GM21529 (cell line): ENCODE measurements around the gene BDKRB1.
"Not testable (repeated sequence)": the region's sequence is repeated elsewhere in the genome, so short reads cannot be mapped to it uniquely, and the experiment has no call there.

Experiments used
- ATAC-seq: cut with Tn5 transposase; IDR thresholded peaks from one replicate; pipeline ENCODE4 v1.9.1; 2021; ENCODE audit not compliant: unreplicated experiment

The BDKRB1 gene

GRCh38 chr14:96232506-96232905 is 23.5 kb upstream of the BDKRB1 start:
- no peak for ATAC-seq

GRCh38 chr14:96233661-96234060 is 22.3 kb upstream of the BDKRB1 start:
- ATAC-seq = no peak

- ATAC-seq = no peak
Measured at GRCh38 chr14:96235426-96235825, 20.6 kb upstream of the BDKRB1 start.

GRCh38 chr14:96237641-96238040 is 18.4 kb upstream of the BDKRB1 start:
- no peak for ATAC-seq

GRCh38 chr14:96238676-96239265 is 17.2 kb upstream of the BDKRB1 start:
- ATAC-seq = no peak

GRCh38 chr14:96239711-96240141 is 16.3 kb upstream of the BDKRB1 start:
- ATAC-seq = no peak

GRCh38 chr14:96240641-96241040 is 15.4 kb upstream of the BDKRB1 start:
- no peak for ATAC-seq

GRCh38 chr14:96242126-96242525 is 13.9 kb upstream of the BDKRB1 start:
- ATAC-seq = no peak

- ATAC-seq = no peak
Measured at GRCh38 chr14:96243785-96244184, 12.2 kb upstream of the BDKRB1 start.

GRCh38 chr14:96245074-96245473 is 10.9 kb upstream of the BDKRB1 start:
- not testable (repeated sequence) for ATAC-seq

GRCh38 chr14:96245710-96246538 is 10.1 kb upstream of the BDKRB1 start:
- ATAC-seq = no peak

GRCh38 chr14:96246539-96246847 is 9.5 kb upstream of the BDKRB1 start:
- no peak for ATAC-seq

GRCh38 chr14:96247031-96247430 is 9.0 kb upstream of the BDKRB1 start:
- no peak for ATAC-seq

GRCh38 chr14:96249029-96249428 is 7.0 kb upstream of the BDKRB1 start:
- no peak for ATAC-seq

GRCh38 chr14:96250485-96250884 is 5.5 kb upstream of the BDKRB1 start:
- no peak for ATAC-seq

- no peak for ATAC-seq
Measured at GRCh38 chr14:96251656-96252155, 4.3 kb upstream of the BDKRB1 start.

- ATAC-seq = no peak
Measured at GRCh38 chr14:96252323-96252998, 3.5 kb upstream of the BDKRB1 start.

- ATAC-seq = no peak
Measured at GRCh38 chr14:96252999-96253539, 2.9 kb upstream of the BDKRB1 start.

GRCh38 chr14:96254687-96255086 is 1.3 kb upstream of the BDKRB1 start:
- ATAC-seq = no peak

- ATAC-seq = no peak
Measured at GRCh38 chr14:96256407-96256806, 397 bp downstream of the BDKRB1 start.

- no peak for ATAC-seq
Measured at GRCh38 chr14:96257056-96257455, 1.0 kb downstream of the BDKRB1 start.

- no peak for ATAC-seq
Measured at GRCh38 chr14:96257900-96258299, 1.9 kb downstream of the BDKRB1 start.
